Mesendoderm (in vitro differentiated cells): ENCODE results near the gene INCA1.

ENCODE experiments used
- DNase-seq: peaks from one replicate; pipeline ENCODE4 v3.0.0; 2013
- H2AK5ac ChIP-seq: 2 replicates; pipeline ENCODE4 v1.6.1; 2013; ENCODE audit warnings: low read length, inconsistent platforms
- H2BK120ac ChIP-seq: 2 replicates; pipeline ENCODE4 v1.6.1; 2013; ENCODE audit warnings: low read depth, mild to moderate bottlenecking, low read length, moderate library complexity, mixed read lengths
- H2BK15ac ChIP-seq: replicated peaks from 2 replicates; pipeline ENCODE4 v1.6.1; 2013; ENCODE audit warnings: low read depth, mild to moderate bottlenecking, moderate library complexity
- H2BK5ac ChIP-seq: 2 replicates; pipeline ENCODE4 v1.6.1; 2013; ENCODE audit warnings: low read length, inconsistent platforms
- H3K18ac ChIP-seq: 2 replicates; pipeline ENCODE4 v1.6.1; 2013; ENCODE audit warnings: mild to moderate bottlenecking, low read length, mixed read lengths
- H3K23ac ChIP-seq: one replicate; pipeline ENCODE4 v1.6.1; 2013; ENCODE audit warnings: low read length
- H3K27ac ChIP-seq: 2 replicates; pipeline ENCODE4 v1.5.1; 2013; ENCODE audit warnings: low read depth, mild to moderate bottlenecking, inconsistent platforms, low read length, moderate library complexity
- H3K27me3 ChIP-seq: 2 replicates; pipeline ENCODE4 v1.6.1; 2013; ENCODE audit warnings: low read length, control low read depth, mild to moderate bottlenecking, inconsistent platforms; ENCODE audit not compliant: insufficient read depth, poor library complexity
- H3K36me3 ChIP-seq: 2 replicates; pipeline ENCODE4 v1.6.1; 2013; ENCODE audit warnings: low read length, inconsistent platforms; ENCODE audit not compliant: control insufficient read depth, insufficient read depth
- H3K4ac ChIP-seq: one replicate; pipeline ENCODE4 v1.6.1; 2013; ENCODE audit warnings: low read depth, mild to moderate bottlenecking, low read length, moderate library complexity
- H3K4me1 ChIP-seq: 2 replicates; pipeline ENCODE4 v1.6.1; 2013; ENCODE audit warnings: low read depth, low read length, inconsistent platforms; ENCODE audit not compliant: control insufficient read depth
- H3K4me2 ChIP-seq: 2 replicates; pipeline ENCODE4 v1.6.1; 2013; ENCODE audit warnings: low read length
- H3K4me3 ChIP-seq: 2 replicates; pipeline ENCODE4 v1.5.1; 2013; ENCODE audit warnings: mild to moderate bottlenecking, low read length
- H3K56ac ChIP-seq: one replicate; pipeline ENCODE4 v1.6.1; 2013; ENCODE audit warnings: low read length
- H3K79me1 ChIP-seq: 2 replicates; pipeline ENCODE4 v1.6.1; 2013; ENCODE audit warnings: low read length, inconsistent platforms
- H3K79me2 ChIP-seq: 2 replicates; pipeline ENCODE4 v1.6.1; 2013; ENCODE audit warnings: mild to moderate bottlenecking, low read length; ENCODE audit not compliant: control insufficient read depth, insufficient read depth
- H3K9ac ChIP-seq: 2 replicates; pipeline ENCODE4 v1.6.1; 2013; ENCODE audit warnings: low read length, inconsistent platforms
- H4K5ac ChIP-seq: one replicate; pipeline ENCODE4 v1.6.1; 2013; ENCODE audit warnings: low read length
- H4K8ac ChIP-seq: one replicate; pipeline ENCODE4 v1.6.1; 2013; ENCODE audit warnings: low read depth, mild to moderate bottlenecking, control low read depth, low read length, moderate library complexity
- WGBS: extraction: QIAGEN DNeasy Blood & Tissue Kit; methylation state at CpG from one replicate; pipeline ENCODE4 v1.1.7; 2013; ENCODE audit warnings: low lambda C conversion rate, missing lambda C conversion rate; ENCODE audit not compliant: insufficient coverage; ENCODE audit errors: extremely low coverage; 5-methylcytosine and 5-hydroxymethylcytosine counted together

INCA1 gene

DNA sequence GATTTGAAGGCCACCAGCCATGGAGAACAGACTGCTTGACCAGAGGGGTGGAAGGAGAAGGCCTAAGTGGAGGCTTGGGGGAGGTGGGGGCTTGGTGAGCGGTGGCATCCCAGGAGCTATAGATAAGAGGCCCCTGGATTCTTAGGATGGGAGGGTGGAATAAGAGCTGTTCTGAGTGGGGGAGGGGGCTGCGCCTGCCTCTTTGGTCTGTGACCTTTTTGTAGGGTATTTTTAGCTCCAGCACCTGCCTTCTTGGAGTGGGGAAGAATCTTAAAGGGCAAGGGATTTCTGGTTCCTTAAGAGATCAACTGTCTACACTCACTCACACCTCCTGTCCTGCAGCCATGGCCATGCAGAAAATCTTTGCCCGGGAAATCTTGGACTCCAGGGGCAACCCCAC is 45.8 kb downstream of the INCA1 start:
- no peak overlapping the region for H3K23ac ChIP-seq
- H3K18ac ChIP-seq: peak overlapping the region; percentile 65
- peak overlapping the region; percentile 97 for H3K9ac ChIP-seq
- H4K8ac ChIP-seq: no peak overlapping the region
- H3K4me3 ChIP-seq: no peak overlapping the region
- H3K27me3 ChIP-seq: no peaks in the 10 kb centered on the region
- no peak overlapping the region for H4K5ac ChIP-seq
- peak overlapping the region; percentile 56 for H2BK5ac ChIP-seq
- peaks cover 2% of the 10 kb centered on the region for H3K79me1 ChIP-seq
- H3K56ac ChIP-seq: peak overlapping the region; percentile 98
- peaks cover 4% of the 10 kb centered on the region for H3K36me3 ChIP-seq
- peak overlapping the region; percentile 18 for H2BK120ac ChIP-seq
- H2AK5ac ChIP-seq: peak overlapping the region; percentile 78
- peak overlapping the region; percentile 20 for H2BK15ac ChIP-seq
- H3K4ac ChIP-seq: peak overlapping the region; percentile 71
- DNase-seq: peak; percentile 54
- H3K27ac ChIP-seq: peak overlapping the region; percentile 99
- peak overlapping the region; percentile 95 for H3K4me2 ChIP-seq
- peaks cover 11% of the 10 kb centered on the region for H3K4me1 ChIP-seq
- WGBS: no CpG with 5 or more reads among the region's 3 CpGs
- H3K79me2 ChIP-seq: peaks cover 17% of the 10 kb centered on the region

DNA sequence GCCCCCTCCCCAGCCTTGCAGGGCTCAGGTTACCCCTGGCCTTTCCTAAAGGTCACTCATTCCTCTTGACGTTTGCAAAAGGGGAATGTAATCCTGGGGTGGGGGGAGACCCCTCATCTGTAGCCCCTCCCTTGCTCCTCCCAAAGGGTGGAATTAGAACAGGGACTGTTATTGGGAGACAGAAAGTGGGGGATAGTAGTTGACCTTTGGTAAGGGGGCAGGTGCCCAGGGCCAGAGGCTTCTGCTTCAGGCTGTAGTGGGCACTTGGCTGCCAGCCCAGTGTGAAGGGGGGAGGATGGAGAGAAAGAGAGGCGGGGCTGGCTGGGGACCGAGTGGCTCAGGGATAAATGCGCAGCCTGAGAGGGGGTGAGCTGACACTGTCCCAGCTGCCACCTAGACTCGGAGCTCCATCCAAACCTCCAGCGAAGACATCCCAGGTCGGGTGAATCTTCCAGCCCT is 46.5 kb downstream of the INCA1 start, which contains the start of gene ENO3:
TSS of gene ENO3 (plus strand) at position 374 of the 459 bp plus-strand sequence. CDS start 711 bp downstream, outside the sequence.
- H2BK5ac ChIP-seq: peak within 1 kb of the TSS; percentile 96
- H3K4me1 ChIP-seq: peaks cover 15% of the 10 kb centered on the region
- H3K4ac ChIP-seq: peak within 1 kb of the TSS; percentile 99
- peak within 1 kb of the TSS; percentile 62 for H2BK120ac ChIP-seq
- no peak within 1 kb of the TSS for H4K5ac ChIP-seq
- peak; percentile 35 for DNase-seq
- H3K36me3 ChIP-seq: peaks cover 10% of the 10 kb centered on the region
- H3K4me2 ChIP-seq: peak within 1 kb of the TSS; percentile 95
- H2AK5ac ChIP-seq: peak within 1 kb of the TSS; percentile 82
- peaks cover 4% of the 10 kb centered on the region for H3K79me1 ChIP-seq
- WGBS: no CpG with 5 or more reads among the region's 7 CpGs
- peaks cover 24% of the 10 kb centered on the region for H3K79me2 ChIP-seq
- H4K8ac ChIP-seq: peak within 1 kb of the TSS; percentile 77
- peak within 1 kb of the TSS; percentile 97 for H3K9ac ChIP-seq
- H3K23ac ChIP-seq: peak within 1 kb of the TSS; percentile 94
- H2BK15ac ChIP-seq: peak within 1 kb of the TSS; percentile 20
- peak within 1 kb of the TSS; percentile 98 for H3K56ac ChIP-seq
- peak within 1 kb of the TSS; percentile 99 for H3K18ac ChIP-seq
- H3K4me3 ChIP-seq: peak within 1 kb of the TSS; percentile 72
- H3K27me3 ChIP-seq: no peaks in the 10 kb centered on the region
- H3K27ac ChIP-seq: peak within 1 kb of the TSS; percentile 99

DNA sequence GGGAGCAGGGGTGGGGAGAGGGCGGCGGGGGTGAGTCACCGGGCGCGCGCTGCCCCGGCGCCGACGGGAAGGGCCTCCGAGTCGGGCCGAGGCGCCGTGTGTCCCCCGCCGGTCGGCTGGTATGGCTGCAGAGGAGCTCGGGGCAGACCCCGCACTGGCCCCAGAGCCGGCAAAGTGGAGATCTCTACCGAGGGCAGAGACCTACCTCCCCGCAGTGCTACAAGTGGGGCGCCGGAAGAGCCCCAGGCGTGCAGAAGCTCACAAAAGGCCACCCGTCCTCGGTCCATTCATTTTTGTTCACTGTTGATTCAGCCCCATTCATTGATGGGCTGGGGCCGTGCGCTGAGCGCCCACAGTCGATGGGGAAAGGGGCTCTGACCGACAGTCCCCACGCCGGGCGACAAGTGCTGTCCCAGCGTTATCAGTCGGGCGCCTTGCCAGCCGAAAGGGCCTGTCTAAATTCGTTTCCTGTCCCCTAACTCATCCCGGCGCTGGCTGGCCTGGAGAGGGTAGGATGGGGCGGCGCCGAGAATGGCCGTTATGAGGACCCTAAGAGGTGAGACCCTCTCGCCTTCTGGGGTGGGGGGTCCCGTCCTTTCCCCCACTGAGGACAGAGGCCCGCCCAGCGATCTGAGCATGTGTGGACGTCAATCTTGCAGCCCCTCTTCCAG is 47.1 kb downstream of the INCA1 start:
- H3K79me1 ChIP-seq: peaks cover 6% of the 10 kb centered on the region
- H3K79me2 ChIP-seq: peaks cover 30% of the 10 kb centered on the region
- peak overlapping the region; percentile 97 for H3K9ac ChIP-seq
- H3K27ac ChIP-seq: peak overlapping the region; percentile 99
- H2BK15ac ChIP-seq: no peak overlapping the region
- H2BK5ac ChIP-seq: peak overlapping the region; percentile 96
- peak; percentile 71 for DNase-seq
- H3K4me3 ChIP-seq: peak overlapping the region; percentile 72
- H4K8ac ChIP-seq: peak overlapping the region; percentile 77
- peak overlapping the region; percentile 82 for H2AK5ac ChIP-seq
- peaks cover 15% of the 10 kb centered on the region for H3K4me1 ChIP-seq
- peak overlapping the region; percentile 98 for H3K56ac ChIP-seq
- H3K4ac ChIP-seq: peak overlapping the region; percentile 99
- peak overlapping the region; percentile 99 for H3K18ac ChIP-seq
- WGBS: no CpG with 5 or more reads among the region's 52 CpGs
- H4K5ac ChIP-seq: no peak overlapping the region
- H2BK120ac ChIP-seq: peak overlapping the region; percentile 62
- peak overlapping the region; percentile 94 for H3K23ac ChIP-seq
- peaks cover 11% of the 10 kb centered on the region for H3K36me3 ChIP-seq
- no peaks in the 10 kb centered on the region for H3K27me3 ChIP-seq
- peak overlapping the region; percentile 95 for H3K4me2 ChIP-seq

DNA sequence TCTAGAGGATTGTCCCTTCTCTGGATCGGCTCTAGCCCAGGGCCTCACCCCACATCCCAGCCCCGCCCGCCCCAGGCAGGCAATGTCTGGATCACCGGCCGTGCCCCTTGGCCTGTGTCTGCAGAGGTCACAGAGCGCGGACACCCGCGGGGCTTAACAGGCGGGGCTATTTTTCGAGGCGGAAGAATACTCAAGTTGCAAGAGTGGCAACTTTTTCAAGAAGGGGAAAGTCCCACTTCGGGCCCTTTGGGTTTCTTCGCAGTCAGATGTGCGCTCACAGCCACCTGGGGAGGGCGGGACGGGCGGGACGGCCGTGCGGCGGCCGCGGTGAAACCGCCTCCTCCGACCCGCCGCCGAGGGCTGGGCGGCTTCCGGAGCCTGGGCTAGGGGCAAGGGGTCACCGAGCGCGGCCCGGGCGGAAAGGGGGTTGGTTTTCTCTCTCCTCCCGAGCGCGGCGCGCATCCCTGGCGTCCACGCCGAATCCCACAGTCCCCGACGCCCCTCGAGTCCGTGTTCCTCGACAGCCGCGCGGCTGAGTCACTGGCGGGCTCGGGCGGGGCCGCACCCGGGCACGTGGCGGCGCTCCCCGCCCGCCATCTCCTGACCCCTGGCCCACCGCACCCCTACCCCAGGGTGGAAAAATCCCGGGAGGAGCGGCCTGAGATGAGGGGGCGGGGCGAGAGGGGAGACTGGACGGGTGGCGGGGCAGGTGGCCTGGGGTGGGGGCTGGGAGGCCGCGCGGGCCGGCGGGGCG is 47.8 kb downstream of the INCA1 start:
- Histone ChIP-seq H3K4me1 (peaks cover 15% of the 10 kb centered on the region), H2BK120ac (peak overlapping the region; percentile 50), H3K56ac (peak overlapping the region; percentile 94), H3K4me2 (peak overlapping the region; percentile 75), H2BK5ac (peak overlapping the region; percentile 96), H2AK5ac (no peak overlapping the region), H3K18ac (peak overlapping the region; percentile 99), H3K4me3 (peak overlapping the region; percentile 75), H3K79me1 (peaks cover 8% of the 10 kb centered on the region), H4K5ac (no peak overlapping the region), H3K23ac (peak overlapping the region; percentile 94), H3K27me3 (no peaks in the 10 kb centered on the region), H3K9ac (peak overlapping the region; percentile 95), H4K8ac (peak overlapping the region; percentile 95), H2BK15ac (no peak overlapping the region), H3K79me2 (peaks cover 36% of the 10 kb centered on the region), H3K27ac (peak overlapping the region; percentile 100), H3K4ac (peak overlapping the region; percentile 100), H3K36me3 (peaks cover 12% of the 10 kb centered on the region)
- DNase-seq: peak; percentile 90
- WGBS: no CpG with 5 or more reads among the region's 75 CpGs

DNA sequence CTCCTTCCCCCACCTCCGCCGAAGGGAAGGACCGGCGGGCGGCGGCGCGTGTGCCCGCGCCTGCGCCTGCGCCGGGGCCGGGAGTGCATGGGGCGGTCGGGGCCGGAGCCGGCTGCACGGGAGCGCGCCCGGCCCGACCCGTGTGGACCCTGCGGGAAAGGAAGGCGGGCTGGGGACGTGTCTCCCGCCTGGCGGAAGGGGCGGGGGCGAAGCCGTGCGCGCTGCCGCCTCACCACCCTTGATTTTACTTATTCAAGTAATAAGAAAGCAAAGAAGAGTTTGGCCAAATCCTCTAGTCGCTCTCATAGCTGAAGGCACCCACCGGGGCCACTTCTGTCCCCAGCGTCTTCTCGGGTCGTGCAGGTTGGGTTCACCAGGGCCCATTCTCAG is 48.4 kb downstream of the INCA1 start:
- Histone ChIP-seq H3K27me3 (no peaks in the 10 kb centered on the region), H3K4me3 (peak overlapping the region; percentile 75), H2AK5ac (peak overlapping the region; percentile 27), H3K36me3 (peaks cover 15% of the 10 kb centered on the region), H2BK120ac (peak overlapping the region; percentile 50), H3K4me2 (peak overlapping the region; percentile 75), H3K9ac (peak overlapping the region; percentile 95), H2BK15ac (no peak overlapping the region), H3K27ac (peak overlapping the region; percentile 100), H3K79me1 (peaks cover 11% of the 10 kb centered on the region), H3K79me2 (peaks cover 38% of the 10 kb centered on the region), H3K18ac (peak overlapping the region; percentile 99), H4K8ac (peak overlapping the region; percentile 95), H3K4ac (peak overlapping the region; percentile 100), H3K4me1 (peaks cover 15% of the 10 kb centered on the region), H4K5ac (no peak overlapping the region), H2BK5ac (peak overlapping the region; percentile 96), H3K56ac (peak overlapping the region; percentile 94), H3K23ac (peak overlapping the region; percentile 94)
- WGBS: no CpG with 5 or more reads among the region's 40 CpGs
- DNase-seq: peak; percentile 94
